22Rv1 (cell line): Measurements from ENCODE around the gene UBA1.

Source experiments
- CTCF ChIP-seq: fragments of 450-650 bp; IDR thresholded peaks from 2 replicates; pipeline ENCODE4 v1.5.1; 2017; ENCODE audit warnings: mild to moderate bottlenecking
- ZFX ChIP-seq: fragments of 450-650 bp; IDR thresholded peaks from 2 replicates; pipeline ENCODE4 v1.6.1; 2017; ENCODE audit warnings: antibody characterized with exemption, borderline replicate concordance

GRCh38 chrX:47151435-47151834 is 42.2 kb upstream of the UBA1 start:
- no peak for TF ChIP-seq CTCF
- TF ChIP-seq ZFX: no peak
